T-helper 1 cell treated with Interleukin-12 subunit alpha and Interleukin-12 subunit beta and Interleukin-4 antibody, amounts not matched to agents 30 ng/mL and 1 ng/mL, for 36 hours (primary cell): ENCODE results near the gene RPRML. TPM values are rescaled to one million over a fixed set of nuclear protein-coding genes. Genes with fewer than 3 reads are reported as not detected.

ENCODE experiments used
- intact Hi-C: fragments of 100-400 bp; cut with micrococcal nuclease; formaldehyde crosslinking; loops from one replicate; pipeline ENCODE4 v1.15.1; 2024
- total RNA-seq: library from RNA; stranded (reverse); gene quantifications from 2 replicates; pipeline ENCODE4 v1.2.3, GENCODE V29; 2022

The RPRML gene
- total RNA-seq, 1 donor from 2014 or later, result not detected

DNA sequence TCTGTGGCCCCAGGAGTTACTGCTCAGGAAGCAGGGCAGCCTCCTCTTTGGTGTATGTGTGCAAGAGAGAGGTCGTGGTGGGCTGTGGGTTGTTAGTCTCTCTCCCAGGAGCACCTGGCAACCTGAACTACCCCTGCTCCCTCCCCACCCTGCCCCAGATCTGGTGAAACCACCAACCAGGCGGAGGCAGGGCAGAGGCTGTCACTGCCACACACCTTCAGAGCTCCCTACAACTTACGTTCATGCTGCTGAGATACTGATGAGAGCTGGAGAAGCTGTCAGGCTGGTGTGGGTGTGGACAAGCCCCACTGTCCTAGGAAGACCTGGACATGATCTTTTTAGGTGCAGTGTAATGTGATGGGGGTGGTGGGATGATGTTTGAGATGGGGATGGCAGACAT is 31.8 kb downstream of the RPRML start:
- intact Hi-C loops, result no loop called here

DNA sequence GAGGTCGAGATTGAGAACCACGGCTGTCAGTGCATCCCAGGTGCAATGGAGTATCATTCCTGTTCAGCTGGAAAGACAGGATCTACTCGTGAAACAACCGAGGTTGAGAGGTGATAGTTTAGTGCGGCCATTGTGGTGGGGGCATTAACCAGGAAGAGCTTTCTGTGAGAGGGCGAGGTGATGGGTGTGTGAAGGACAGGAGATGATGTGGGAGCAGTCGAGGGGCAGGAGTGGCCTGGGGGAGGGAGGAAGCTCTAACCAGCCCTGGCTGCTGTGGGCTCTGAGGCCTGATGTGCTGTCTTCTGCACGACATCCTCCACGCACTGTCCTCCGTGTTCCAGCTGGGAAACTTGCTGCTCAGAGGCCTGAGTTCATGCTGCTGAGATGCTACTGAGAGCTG is 34.1 kb downstream of the RPRML start:
- intact Hi-C loops, result loop anchor here (5.0 kb wide), 1 partner anchor 122 kb away; no protein-coding TSS in a partner anchor

DNA sequence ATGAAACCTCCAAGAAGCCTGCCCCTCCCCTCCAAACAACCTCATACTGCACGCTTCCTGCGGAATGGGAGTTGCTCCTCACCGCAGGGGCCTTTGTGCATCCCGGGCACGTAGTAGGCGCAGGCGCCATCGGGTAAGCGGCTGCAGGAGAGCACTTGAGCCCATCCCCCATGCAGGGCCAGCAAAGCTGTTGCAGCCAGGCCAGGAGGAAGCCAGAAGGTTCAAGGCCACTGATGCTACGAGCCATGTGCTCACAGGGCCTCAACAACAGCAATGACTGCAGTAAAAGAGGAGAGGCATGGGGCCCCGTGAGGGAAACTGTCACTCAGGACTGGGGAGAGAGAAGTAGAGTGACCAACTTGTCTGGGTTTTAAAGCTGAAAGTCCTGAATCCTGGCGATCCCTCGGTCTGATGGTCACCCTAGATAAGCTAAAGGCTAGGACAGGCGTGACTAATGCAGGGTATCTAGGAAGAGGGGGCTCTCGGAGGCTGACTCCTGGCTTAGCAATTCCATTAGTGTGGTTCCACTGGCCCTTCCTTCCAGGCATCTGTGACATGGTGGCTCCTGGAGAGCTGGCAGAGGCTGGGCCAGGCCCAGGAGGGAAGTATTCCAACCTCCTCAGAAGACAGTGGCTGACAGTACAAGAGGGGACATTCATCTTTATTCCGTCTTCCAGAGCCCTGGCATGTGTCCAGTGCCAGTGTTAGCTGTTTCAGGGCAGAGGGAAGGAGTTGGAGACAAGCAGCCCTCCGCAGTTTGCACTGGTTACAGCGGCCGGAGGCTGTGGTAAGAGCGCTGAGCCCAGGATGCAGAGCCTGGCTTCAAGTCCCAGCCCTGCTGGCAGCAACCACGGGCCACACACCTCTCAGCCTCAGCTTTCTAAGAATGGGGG is 35.3 kb downstream of the RPRML start:
- intact Hi-C loops, result loop anchor here (2.0 to 5.0 kb wide), 2 partner anchors 124 to 371 kb away; no protein-coding TSS in a partner anchor

DNA sequence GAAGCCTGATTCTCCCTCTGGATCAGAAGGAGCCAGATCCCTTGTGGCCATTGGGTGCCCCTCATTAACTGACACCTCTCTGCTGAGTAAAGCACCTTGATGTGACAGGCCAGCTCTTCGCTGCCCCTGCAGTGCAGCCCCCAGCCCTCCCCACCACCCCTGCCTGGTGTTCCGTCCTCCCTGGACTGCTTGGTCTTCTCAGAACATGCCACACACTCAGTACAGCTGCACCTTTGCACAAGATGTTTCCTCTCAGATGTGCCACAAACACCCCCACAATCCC is 35.9 kb downstream of the RPRML start:
- intact Hi-C loops, result loop anchor here (2.0 to 5.0 kb wide), 2 partner anchors 124 to 372 kb away; no protein-coding TSS in a partner anchor

DNA sequence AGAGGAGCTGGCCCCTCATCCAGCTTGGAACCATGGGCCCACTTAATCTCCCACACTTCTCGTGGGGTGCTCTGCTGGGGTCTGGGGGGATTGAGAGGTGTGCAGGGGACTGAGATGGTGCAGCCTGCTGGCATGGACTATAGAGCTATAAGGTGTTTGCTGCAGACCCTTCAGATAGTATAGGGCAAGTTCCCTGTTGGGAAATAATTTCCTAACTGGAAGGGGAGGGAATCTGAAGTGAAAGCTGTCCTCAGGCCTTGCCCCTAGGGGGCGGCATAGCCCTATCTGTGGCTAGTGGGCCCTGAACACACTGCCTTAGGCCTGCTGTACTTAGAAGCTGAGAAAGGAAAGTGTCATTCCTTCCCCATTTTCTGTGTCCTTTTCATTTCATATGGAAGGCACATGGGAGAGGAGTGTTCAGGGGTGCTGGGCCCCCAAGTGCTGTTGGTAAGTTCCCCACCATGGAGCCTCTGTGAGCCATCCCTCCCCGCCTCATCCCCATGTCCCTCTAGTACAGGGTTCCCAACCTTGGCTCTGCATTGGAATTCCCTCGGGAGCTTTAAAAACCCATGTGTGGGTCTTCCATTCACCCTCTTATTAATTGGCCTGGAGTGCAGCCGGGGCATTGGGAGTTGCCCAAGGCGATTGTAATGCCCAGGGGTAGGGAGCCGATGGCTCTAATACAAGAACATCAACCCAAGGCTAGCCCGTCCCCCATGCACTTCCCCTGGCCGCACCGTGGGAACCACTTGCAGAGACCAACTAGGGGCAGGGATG is 36.4 kb downstream of the RPRML start:
- intact Hi-C loops, result loop anchor here (1.0 to 5.0 kb wide), 3 partner anchors 59 to 372 kb away; no protein-coding TSS in a partner anchor

DNA sequence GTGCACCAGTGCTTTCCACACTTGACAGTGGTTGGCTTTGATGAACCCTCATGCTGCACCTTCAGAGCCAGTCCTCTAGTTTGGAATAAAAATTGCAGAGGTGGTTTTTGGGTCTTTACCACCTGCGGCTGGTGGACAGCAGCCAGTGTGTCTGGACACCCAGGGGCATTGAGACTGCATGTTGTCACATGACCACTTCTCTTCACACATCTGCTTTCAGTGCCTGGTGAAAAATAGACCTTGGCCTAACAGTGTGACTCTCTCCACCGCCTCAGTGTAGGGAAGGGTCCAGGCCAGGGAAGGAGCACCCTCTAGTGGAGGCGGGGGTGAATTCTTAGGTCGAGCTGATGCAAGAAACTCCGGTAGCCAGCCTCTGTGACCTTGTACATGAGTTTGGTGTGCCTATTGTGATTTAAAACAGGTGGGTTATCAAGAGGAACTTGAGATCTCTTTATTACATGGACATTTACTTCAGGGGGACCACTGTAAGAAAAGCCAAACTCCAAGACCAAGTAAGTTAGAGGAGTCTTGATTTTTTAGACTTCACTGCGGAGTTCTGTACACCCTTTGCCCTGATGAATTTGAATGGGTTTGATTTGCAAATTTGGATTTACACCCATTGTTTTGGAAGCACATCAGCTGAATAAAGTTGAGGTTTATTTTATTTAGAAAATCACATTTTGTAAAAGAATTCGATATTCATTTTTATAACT is 38.2 kb downstream of the RPRML start:
- intact Hi-C loops, result loop anchor here (1.0 to 5.0 kb wide), 3 partner anchors 18 to 126 kb away; partner anchors contain the start of gene GOSR2

DNA sequence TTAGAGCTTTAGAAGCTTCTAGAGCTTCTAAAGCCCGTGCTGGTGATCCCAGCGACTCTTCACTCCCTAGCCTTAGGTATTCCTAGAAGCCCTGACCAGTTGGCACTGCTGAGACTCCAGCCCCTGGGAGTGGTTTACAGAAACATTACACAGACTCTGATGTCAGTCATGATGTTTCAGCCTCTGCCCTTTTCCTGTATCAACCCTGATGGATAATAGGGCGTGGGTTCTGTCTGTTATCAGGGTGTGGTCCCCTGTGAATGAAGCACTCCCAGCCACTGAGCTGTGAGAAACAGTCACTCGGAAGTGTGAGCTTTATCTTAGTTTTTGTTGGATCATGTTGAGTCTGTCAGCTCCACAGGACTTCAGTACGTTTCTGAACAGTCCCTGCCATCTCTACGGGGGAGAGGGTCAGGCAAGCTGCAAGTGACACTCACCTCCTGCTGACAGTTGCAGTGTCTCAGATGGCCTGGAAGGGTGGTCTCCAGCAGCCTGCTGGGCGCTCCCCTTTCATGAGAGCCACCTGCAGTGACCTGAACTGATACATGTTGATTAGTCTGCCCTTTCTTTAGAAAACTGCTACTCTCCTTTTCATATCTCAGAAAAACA is 43.3 kb downstream of the RPRML start:
- intact Hi-C loops, result no loop called here

DNA sequence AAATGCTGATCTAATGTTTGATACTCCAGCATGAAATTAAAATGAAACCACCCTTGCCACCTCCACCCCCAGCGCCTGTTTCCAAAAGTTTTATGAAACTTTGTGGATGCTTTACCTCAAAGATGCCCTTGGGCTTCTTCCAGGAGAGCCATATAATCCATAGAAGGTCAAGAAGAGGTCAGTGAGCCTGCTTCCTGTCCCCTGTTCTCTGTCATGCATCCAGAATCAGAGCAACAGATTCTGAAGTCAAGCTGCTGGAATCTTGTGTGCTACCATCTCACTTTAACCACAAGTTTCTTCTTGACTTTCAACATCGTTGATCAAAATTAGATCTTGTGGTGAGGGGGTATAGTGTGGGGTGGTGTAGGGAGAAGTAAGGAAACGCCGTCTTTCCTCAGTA is 47.5 kb downstream of the RPRML start:
- intact Hi-C loops, result no loop called here

DNA sequence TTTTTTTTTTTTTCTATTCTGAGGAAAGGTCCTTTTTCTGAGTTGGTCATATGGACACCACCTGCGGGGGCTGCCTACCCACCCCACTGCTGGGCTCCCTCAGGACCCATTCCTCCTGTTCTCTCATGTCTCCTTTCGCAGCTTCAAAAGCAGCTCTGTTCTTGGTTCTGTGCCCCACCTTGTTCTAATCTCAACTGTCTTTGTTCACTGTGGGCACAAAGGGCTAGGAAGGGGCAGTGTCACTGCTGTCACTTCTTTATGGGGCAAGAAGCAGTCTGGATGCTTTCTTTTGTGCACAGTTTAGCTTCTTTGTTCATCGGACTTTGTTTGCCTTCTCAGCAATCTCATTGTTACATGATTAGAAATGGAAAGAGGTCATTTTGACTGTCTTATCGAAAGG is 49.0 kb downstream of the RPRML start:
- intact Hi-C loops, result no loop called here

DNA sequence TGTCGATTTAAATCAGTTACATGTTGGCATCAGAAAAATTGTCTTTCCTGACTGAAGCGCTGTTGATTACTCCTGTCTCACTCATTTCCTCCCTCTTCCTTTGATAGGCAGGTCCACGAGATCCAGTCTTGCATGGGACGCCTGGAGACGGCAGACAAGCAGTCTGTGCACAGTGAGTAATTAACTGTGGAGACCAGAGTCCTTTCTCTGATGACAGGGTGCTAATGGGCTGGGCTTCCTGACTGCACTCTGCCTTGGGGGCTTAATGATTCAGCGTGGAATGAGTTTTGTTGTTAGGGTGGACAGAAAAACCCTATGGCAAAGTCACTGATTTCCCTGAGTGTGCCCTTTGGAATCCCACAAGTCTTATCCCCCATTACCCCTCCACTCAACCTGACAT is 49.6 kb downstream of the RPRML start:
- intact Hi-C loops, result no loop called here

DNA sequence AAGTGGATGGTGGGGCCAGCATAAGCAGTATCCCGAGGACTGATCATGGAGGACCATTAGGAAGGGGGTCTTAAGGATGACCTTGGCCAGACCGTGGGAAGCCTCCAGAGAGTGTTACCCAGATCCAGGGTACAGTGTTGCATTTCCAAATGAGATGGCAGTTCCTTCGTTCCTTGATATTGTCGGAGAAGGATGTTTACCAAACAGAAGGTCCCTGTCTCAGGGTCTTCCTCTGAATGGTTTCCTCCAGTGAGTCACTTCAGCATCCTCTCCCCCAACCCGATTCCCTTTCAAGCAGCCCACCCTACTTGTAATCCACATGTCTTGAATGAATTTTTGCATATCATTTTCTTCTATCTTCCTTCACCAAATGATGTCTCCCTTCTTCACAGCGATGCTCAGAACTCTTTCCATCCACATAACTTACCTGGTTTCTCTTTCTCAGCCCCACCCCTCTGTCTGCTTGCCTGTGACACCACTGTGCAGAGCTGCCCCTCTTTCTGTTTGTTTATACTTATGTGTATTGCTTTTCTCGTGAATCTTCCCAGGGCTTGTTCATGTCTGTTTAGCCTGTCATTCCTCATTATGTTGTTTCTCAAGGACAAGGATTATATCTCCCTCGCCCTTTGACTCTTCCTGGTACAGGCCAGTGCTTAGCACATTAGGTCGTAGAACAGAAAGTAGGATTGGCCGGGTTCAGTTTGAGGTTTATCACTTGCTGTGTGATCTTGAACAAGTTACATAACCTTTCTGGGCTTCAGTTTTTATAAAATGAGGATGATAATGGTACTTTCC is 50.4 kb downstream of the RPRML start:
- intact Hi-C loops, result no loop called here

Other genes starting within 250 kb of the RPRML start
- gene WNT3, start 160.6 kb downstream of the RPRML start, total RNA-seq, result not detected in 2 replicates
- not detected in 2 replicates for gene WNT9B, start 127.7 kb downstream of the RPRML start, total RNA-seq
- gene GOSR2, start 56.1 kb downstream of the RPRML start, total RNA-seq, result 64.8 and 67.1 TPM in 2 replicates
- 109 and 122 TPM in 2 replicates for gene CDC27, start 210.0 kb upstream of the RPRML start, total RNA-seq
- gene MYL4, start 230.1 kb upstream of the RPRML start, total RNA-seq, result 0.39 TPM in 1 of 2 replicates, not detected in the other